GM06990 (cell line): Measurements from ENCODE around the gene POGZ.

Source experiments
- DNase-seq: peaks from one replicate; pipeline ENCODE4 v3.0.0-alpha.2; 2011; ENCODE audit not compliant: insufficient read length; ENCODE audit errors: extremely low read depth
- H3K27me3 ChIP-seq: replicated peaks from 2 replicates; pipeline ENCODE4 v1.6.0; 2011; ENCODE audit warnings: low read length; ENCODE audit not compliant: control insufficient read depth, insufficient read depth
- H3K36me3 ChIP-seq: 2 replicates; pipeline ENCODE4 v1.5.1; 2011; ENCODE audit warnings: low read length; ENCODE audit not compliant: control insufficient read depth, insufficient read depth
- H3K4me3 ChIP-seq: replicated peaks from 2 replicates; pipeline ENCODE4 v1.5.1; 2011; ENCODE audit warnings: low read depth, mild to moderate bottlenecking, control low read depth, low read length
- TF ChIP-seq, protein P1 (sequence below): IDR thresholded peaks from 2 replicates; pipeline ENCODE4 v1.5.1; 2011; ENCODE audit warnings: low read length, control low read depth, mild to moderate bottlenecking, inconsistent platforms; ENCODE audit not compliant: insufficient read depth, poor library complexity, severe bottlenecking

Gene POGZ

DNA sequence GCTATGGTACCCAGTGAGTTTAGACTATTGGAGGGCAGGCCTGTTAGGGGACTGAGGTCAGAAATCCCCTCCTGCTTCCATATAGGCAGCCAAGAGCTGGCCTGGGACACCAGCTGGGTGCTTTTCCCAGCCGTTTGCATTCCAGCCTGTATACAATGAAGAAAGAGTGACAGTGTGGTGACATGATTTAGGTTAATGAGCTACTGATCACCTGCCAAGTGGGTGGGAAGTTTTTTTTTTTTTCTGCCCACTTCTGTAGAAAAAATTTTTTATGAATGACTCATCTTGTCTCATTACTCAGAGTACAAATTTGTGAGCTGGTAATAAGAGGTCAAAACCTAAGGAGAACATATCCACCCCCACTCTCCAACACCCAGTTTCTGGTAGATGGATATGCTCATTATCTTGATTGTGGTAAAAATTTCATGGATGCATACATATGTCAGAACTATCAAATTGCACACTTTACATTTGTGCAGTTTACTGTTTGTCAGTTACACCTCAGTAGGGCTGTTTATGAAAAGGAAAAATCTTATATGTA is 35.5 kb upstream of the POGZ start:
- peak; percentile 51 for DNase-seq
- no peaks in the 10 kb centered on the region for H3K27me3 ChIP-seq
- TF ChIP-seq, protein P1, sequence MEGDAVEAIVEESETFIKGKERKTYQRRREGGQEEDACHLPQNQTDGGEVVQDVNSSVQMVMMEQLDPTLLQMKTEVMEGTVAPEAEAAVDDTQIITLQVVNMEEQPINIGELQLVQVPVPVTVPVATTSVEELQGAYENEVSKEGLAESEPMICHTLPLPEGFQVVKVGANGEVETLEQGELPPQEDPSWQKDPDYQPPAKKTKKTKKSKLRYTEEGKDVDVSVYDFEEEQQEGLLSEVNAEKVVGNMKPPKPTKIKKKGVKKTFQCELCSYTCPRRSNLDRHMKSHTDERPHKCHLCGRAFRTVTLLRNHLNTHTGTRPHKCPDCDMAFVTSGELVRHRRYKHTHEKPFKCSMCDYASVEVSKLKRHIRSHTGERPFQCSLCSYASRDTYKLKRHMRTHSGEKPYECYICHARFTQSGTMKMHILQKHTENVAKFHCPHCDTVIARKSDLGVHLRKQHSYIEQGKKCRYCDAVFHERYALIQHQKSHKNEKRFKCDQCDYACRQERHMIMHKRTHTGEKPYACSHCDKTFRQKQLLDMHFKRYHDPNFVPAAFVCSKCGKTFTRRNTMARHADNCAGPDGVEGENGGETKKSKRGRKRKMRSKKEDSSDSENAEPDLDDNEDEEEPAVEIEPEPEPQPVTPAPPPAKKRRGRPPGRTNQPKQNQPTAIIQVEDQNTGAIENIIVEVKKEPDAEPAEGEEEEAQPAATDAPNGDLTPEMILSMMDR, result no peak
- H3K4me3 ChIP-seq, result no peak overlapping the region
- no peaks in the 10 kb centered on the region for H3K36me3 ChIP-seq

DNA sequence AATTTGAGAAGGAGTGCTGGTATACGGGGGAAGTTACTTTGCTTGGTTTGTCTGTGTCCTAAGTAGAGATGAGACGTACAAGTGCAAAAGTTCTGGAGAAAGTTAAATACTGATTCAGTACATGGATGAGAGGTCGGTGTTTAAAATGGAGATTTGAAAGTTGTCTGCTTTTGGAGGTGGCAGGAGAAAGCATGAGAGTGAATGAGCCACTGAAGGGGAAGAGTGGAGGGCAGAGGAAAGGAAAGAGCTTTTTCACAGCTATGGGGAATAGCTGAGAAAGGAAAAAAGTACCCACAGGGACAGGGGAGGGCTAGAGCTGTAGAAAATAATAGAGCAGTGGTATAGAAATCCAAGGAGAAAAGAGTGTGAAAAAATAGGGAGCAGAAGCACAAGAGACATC is 33.7 kb upstream of the POGZ start:
- Histone ChIP-seq H3K4me3 (no peak overlapping the region), H3K36me3 (no peaks in the 10 kb centered on the region), H3K27me3 (no peaks in the 10 kb centered on the region)
- TF ChIP-seq, protein P1, result no peak
- DNase-seq, result no peak

DNA sequence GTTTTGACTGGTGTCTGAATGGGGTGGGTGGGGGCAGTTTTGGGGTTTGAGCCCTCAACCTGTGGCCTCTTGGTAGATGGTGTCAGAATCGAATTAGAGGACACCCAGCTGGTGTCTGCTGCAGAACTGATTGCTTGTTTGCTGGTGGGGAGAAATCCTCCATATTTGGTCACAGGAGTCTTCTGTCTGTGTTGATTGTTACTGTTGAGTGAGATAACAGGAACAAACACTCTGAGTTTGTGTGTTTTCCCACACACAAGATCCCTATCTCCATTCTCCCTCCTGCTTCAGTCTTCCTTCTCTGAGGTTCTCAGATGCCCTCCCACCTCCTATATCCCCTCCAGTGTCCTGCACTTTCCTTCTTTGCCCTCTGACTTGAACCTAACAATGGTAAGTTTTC is 32.8 kb upstream of the POGZ start:
- no peak for DNase-seq
- H3K27me3 ChIP-seq, result no peaks in the 10 kb centered on the region
- H3K36me3 ChIP-seq, result no peaks in the 10 kb centered on the region
- TF ChIP-seq, protein P1, result no peak
- no peak overlapping the region for H3K4me3 ChIP-seq

DNA sequence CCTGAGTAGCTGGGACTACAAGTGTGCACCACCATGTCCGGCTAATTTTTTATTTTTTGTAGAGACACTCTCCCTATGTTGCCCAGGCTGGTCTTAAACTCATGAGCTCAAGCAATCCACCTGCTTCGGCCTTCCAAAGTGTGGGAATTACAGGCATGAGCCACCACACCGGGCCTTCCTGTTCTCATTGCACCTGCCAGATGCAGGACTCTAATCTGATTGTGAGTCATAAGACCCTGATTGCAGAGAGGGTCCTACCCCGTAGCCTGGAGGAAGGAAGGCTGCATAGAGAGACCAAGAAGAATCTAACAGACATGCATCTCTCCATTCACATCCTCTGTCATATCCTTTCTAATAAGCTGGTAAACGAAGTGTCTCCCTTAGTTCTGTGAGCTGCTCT is 32.3 kb upstream of the POGZ start:
- H3K4me3 ChIP-seq, result no peak overlapping the region
- DNase-seq, result no peak
- TF ChIP-seq, protein P1, result no peak
- H3K27me3 ChIP-seq, result no peaks in the 10 kb centered on the region
- H3K36me3 ChIP-seq, result no peaks in the 10 kb centered on the region

DNA sequence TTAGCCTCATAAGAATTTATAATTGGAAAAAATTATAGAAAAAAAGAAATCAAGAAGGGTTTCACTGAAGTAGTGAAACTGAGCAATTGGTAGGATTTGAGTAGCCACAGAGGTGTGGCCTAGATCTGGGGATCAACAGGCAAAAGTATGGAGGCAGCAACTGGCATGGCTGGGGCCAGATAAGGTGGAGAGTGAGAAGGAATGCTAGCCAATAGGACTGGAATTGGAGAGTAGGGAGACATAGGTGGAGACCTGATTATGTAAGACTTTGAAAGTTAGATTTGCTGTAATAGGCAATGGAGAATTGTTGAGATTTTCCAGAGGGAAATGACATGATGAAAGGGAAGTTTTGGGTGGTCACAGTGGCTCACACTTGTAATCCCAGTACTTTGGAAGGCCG is 27.3 kb upstream of the POGZ start:
- Histone ChIP-seq H3K4me3 (no peak overlapping the region), H3K27me3 (no peaks in the 10 kb centered on the region), H3K36me3 (no peaks in the 10 kb centered on the region)
- DNase-seq, result no peak
- TF ChIP-seq, protein P1, result no peak

DNA sequence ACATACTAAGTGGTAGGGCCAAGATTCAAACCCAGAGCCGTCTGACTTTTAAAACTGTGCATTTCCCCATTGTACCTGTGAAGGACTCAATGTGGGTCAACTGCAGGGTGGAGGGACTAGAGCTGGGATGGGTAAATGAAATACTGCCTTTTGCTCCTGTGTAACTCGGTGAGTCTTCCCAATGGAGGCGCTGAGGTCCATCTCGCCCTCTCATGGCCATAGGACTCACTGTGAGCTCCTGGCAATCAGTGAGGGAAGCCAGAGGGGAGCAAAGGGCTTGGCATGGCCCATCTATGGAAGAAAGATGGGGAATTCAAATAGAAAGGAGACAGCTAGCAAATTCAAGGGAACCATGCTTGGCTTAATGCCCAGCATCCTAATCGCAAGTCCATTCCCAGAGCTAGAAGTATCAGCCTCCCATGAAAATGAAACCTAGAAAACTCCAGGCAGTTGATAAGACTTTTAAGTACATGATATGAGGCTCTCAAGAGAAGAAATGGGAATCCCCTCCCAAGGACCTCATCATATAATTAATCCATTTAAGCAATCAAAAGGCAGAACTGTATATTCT is 26.5 kb upstream of the POGZ start:
- no peaks in the 10 kb centered on the region for H3K27me3 ChIP-seq
- no peak overlapping the region for H3K4me3 ChIP-seq
- DNase-seq, result no peak
- TF ChIP-seq, protein P1, result peak; percentile 8
- H3K36me3 ChIP-seq, result no peaks in the 10 kb centered on the region
